ENCODE results near the gene GBA2.

The GBA2 gene

GRCh38 chr9:35691757-35692301 lies 57.2 kb downstream of the GBA2 start:
- H3K4me3 ChIP-seq (ENCODE audit: low read depth, low read length): no peak overlapping the region
- TF ChIP-seq, protein P1, sequence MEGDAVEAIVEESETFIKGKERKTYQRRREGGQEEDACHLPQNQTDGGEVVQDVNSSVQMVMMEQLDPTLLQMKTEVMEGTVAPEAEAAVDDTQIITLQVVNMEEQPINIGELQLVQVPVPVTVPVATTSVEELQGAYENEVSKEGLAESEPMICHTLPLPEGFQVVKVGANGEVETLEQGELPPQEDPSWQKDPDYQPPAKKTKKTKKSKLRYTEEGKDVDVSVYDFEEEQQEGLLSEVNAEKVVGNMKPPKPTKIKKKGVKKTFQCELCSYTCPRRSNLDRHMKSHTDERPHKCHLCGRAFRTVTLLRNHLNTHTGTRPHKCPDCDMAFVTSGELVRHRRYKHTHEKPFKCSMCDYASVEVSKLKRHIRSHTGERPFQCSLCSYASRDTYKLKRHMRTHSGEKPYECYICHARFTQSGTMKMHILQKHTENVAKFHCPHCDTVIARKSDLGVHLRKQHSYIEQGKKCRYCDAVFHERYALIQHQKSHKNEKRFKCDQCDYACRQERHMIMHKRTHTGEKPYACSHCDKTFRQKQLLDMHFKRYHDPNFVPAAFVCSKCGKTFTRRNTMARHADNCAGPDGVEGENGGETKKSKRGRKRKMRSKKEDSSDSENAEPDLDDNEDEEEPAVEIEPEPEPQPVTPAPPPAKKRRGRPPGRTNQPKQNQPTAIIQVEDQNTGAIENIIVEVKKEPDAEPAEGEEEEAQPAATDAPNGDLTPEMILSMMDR (IDR thresholded peaks at IDR 0.05; ENCODE audit: low read depth, low read length): no peak
- TF ChIP-seq POLR2A (IDR thresholded peaks at IDR 0.05; ENCODE audit: extremely low read depth, insufficient read length) (no peak), MYC (IDR thresholded peaks at IDR 0.05; ENCODE audit: low read depth, low read length) (no peak)
- TF ChIP-seq, protein P2, sequence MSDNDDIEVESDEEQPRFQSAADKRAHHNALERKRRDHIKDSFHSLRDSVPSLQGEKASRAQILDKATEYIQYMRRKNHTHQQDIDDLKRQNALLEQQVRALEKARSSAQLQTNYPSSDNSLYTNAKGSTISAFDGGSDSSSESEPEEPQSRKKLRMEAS (IDR thresholded peaks at IDR 0.05; ENCODE audit: low read depth, low read length): no peak

GRCh38 chr9:35691334-35691650 lies 57.7 kb downstream of the GBA2 start:
- peak overlapping the region; percentile 49 for H3K4me3 ChIP-seq (ENCODE audit: low read depth, low read length)
- TF ChIP-seq, protein P2 (IDR thresholded peaks at IDR 0.05; ENCODE audit: low read depth, low read length): no peak
- TF ChIP-seq, protein P1 (IDR thresholded peaks at IDR 0.05; ENCODE audit: low read depth, low read length): no peak
- DNase-seq (ENCODE audit: low read depth): no peak

More at GRCh38 chr9:35691757-35692301, 57.2 kb downstream of the GBA2 start:
- no peak for DNase-seq (ENCODE audit: low read depth)

DNA sequence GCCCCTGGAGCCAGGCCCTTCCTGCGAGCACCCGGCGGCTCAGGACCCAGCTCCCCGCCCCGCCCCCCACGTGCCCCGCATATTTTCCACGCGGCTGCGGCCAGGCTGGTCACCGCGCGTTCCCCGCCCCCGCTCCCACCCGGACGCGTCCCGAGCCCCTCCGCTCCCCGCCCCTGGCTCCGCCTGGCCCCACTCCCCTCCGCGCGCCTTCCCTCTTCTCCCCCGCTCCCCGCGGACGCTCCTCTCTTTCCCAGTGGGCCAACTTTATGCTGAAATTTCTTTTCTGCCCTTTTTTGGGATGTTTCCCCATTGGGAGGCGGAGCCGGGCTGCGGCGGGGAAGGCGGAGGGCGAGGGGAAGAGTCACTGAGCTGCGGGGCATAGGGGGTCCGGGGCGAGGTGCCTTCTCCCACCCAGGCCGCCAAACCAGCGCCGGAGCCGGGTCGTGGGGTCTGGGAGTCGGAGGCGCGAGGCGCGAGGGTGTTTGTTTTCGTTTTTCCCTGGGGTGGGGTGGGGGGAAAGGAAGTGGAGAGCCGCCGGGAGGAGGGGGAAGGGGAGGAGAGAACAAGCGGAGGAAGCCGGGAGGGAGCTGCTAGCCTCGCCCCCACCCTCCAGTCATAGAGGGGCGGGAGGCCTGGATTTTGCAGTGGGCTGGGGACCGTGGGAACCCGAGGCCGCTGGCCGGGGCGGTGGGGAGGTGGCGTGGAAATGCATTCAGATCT lies 58.3 kb downstream of the GBA2 start:
- TF ChIP-seq MYC (IDR thresholded peaks at IDR 0.05; ENCODE audit: low read depth, low read length) (no peak), POLR2A (IDR thresholded peaks at IDR 0.05; ENCODE audit: extremely low read depth, insufficient read length) (no peak)
- TF ChIP-seq, protein P2 (IDR thresholded peaks at IDR 0.05; ENCODE audit: low read depth, low read length): no peak
- TF ChIP-seq, protein P1 (IDR thresholded peaks at IDR 0.05; ENCODE audit: low read depth, low read length): no peak
- peak overlapping the region; percentile 49 for H3K4me3 ChIP-seq (ENCODE audit: low read depth, low read length)
- peak; percentile 64 for DNase-seq (ENCODE audit: low read depth)

DNA sequence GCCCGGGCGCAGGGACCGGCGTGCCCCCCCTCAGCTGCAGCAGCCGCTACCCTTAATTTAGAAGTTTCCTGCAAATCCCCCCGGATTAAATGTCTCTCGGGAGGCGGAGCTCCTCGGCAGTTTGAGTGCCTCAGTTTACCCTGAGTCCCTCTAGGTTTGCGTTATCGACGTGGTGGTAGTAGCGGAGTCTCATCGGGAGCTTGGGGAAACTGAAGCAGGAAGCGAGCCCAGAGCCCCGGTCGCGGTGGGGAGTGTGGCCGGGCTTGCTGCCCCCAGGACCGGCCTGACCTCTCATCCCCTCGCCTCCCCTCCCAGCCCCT lies 58.8 kb downstream of the GBA2 start:
- TF ChIP-seq MYC (IDR thresholded peaks at IDR 0.05; ENCODE audit: low read depth, low read length): no peak
- no peak for TF ChIP-seq POLR2A (IDR thresholded peaks at IDR 0.05; ENCODE audit: extremely low read depth, insufficient read length)
- TF ChIP-seq, protein P1 (IDR thresholded peaks at IDR 0.05; ENCODE audit: low read depth, low read length): no peak
- TF ChIP-seq, protein P2 (IDR thresholded peaks at IDR 0.05; ENCODE audit: low read depth, low read length): no peak
- DNase-seq (ENCODE audit: low read depth): peak; percentile 25
- peak overlapping the region; percentile 44 for H3K4me3 ChIP-seq (ENCODE audit: low read depth, low read length)

- TF ChIP-seq POLR2A (IDR thresholded peaks at IDR 0.05; ENCODE audit: extremely low read depth, insufficient read length): no peak
- TF ChIP-seq, protein P2 (IDR thresholded peaks at IDR 0.05; ENCODE audit: low read depth, low read length): no peak
- H3K4me3 ChIP-seq (ENCODE audit: low read depth, low read length): peak within 1 kb of the TSS; percentile 49
- DNase-seq (ENCODE audit: low read depth): no peak
Measured at GRCh38 chr9:35689542-35690293, 59.3 kb downstream of the GBA2 start, which contains the start of gene TPM2. TSS of gene TPM2 (minus strand) at chr9:35689925. CDS start at chr9:35689817, 108 bp downstream.

Measured in NB4 (cell line).